Measurements from ENCODE around the gene NOSTRIN. TPM values are rescaled to one million over a fixed set of nuclear protein-coding genes. Genes with fewer than 3 reads are reported as not detected.
A peak's percentile ranks its signal among the peaks of the same experiment; 100 is the strongest.

The NOSTRIN gene
- total RNA-seq, 1 experiment from 2014 or later, result 3.1 TPM

GRCh38 chr2:168773719-168774521 lies 28.5 kb upstream of the NOSTRIN start:
- intact Hi-C loops (cut with micrococcal nuclease), result loop anchor here (1.0 kb wide), 1 partner anchor 146 kb away; no protein-coding TSS in a partner anchor
- no peak overlapping the region for H3K9ac ChIP-seq (ENCODE audit: low read length)
- ATAC-seq (peak; percentile 91), DNase-seq (ENCODE audit: low read depth, low spot score) (peak; percentile 52)
- H3K79me2 ChIP-seq (ENCODE audit: insufficient read depth, low read length), result no peaks in the 10 kb centered on the region
- BruUV-seq (replicated peaks), result no TSS peak
- no peaks in the 10 kb centered on the region for H3K9me3 ChIP-seq (ENCODE audit: control insufficient read depth in 1 of 2, insufficient read depth in 1 of 2, low read depth in 1 of 2, low read length in 2 of 2)
- H3K4me1 ChIP-seq (ENCODE audit: control insufficient read depth in 1 of 2, insufficient read depth in 2 of 2, low read length in 2 of 2), result no peaks in the 10 kb centered on the region
- H4K20me1 ChIP-seq (ENCODE audit: insufficient read depth), result no peaks in the 10 kb centered on the region
- TF ChIP-seq POLR2AphosphoS5 (IDR thresholded peaks at IDR 0.05; ENCODE audit: low read depth, low read length) (0 out of 2 replicates have a peak, but pooled peaks have one; percentile 23), SP1 (IDR thresholded peaks at IDR 0.05; ENCODE audit: low read depth) (no peak), RAD21 (IDR thresholded peaks at IDR 0.05; ENCODE audit: low read depth) (peak; percentile 86), CTCF (IDR thresholded peaks at IDR 0.05 in 2 of 3, conservative IDR thresholded peaks at IDR 0.05 in 1 of 3; ENCODE audit: borderline replicate concordance in 1 of 3, insufficient read depth in 1 of 3, low read depth in 2 of 3, low read length in 2 of 3) (peak; percentile 74 to 98 (median 94); a peak in 5 of 6 replicates), MAX (IDR thresholded peaks at IDR 0.05) (peak; percentile 60), TCF7L2 (IDR thresholded peaks at IDR 0.05; ENCODE audit: borderline replicate concordance, extremely low read depth, insufficient read depth, insufficient read length) (no peak)
- no peaks in the 10 kb centered on the region for H3K36me3 ChIP-seq (ENCODE audit: control insufficient read depth in 1 of 2, insufficient read depth in 2 of 2, low read length in 2 of 2)
- H3K27ac ChIP-seq (ENCODE audit: low read depth, low read length), result no peak overlapping the region
- H3K27me3 ChIP-seq (ENCODE audit: insufficient read depth, low read length), result no peaks in the 10 kb centered on the region
- H3K9me2 ChIP-seq (ENCODE audit: insufficient read depth), result no peaks in the 10 kb centered on the region
- POLR2A ChIA-PET, result no interaction called here
- no peak overlapping the region for H3K4me2 ChIP-seq (ENCODE audit: low read length)
- CTCF ChIA-PET, result interaction anchor here (0.9 to 2.0 kb wide), 3 partner anchors 146 to 427 kb away, joined by 3 to 7 read pairs (median 3); no protein-coding TSS in a partner anchor
- RAD21 ChIA-PET (ENCODE audit: low non-redundant PET in 1 of 2, low total read pairs in 2 of 2, uncharacterized antibody in 2 of 2, unreplicated experiment in 2 of 2), result interaction anchor here in 1 of 2 experiments (0.7 kb wide), 1 partner anchor 13 kb away, joined by 3 read pairs; no protein-coding TSS in a partner anchor
- H3K4me3 ChIP-seq (replicated peaks in 1 of 2; ENCODE audit: low read depth in 1 of 2, low read length in 2 of 2), result no peak overlapping the region
- no peak overlapping the region for H2AFZ ChIP-seq (ENCODE audit: low read depth, low read length, poor library complexity, severe bottlenecking)

Measured in HCT116 (cell line).